ENCODE results near the gene NNMT.

NNMT gene

GRCh38 chr11:114263513-114264170, 32.6 kb upstream of the NNMT start:
- no peak for DNase-seq

GRCh38 chr11:114264381-114264780, 31.8 kb upstream of the NNMT start:
- DNase-seq = no peak

- DNase-seq = no peak
These were observed 30.9 kb upstream of the NNMT start for GRCh38 chr11:114265122-114265878.

- no peak for DNase-seq
These were observed 26.7 kb upstream of the NNMT start for GRCh38 chr11:114269498-114269897.

- no peak for DNase-seq
These were observed 25.5 kb upstream of the NNMT start for GRCh38 chr11:114270531-114271270.

GRCh38 chr11:114271316-114271715, 24.9 kb upstream of the NNMT start:
- no peak for DNase-seq

GRCh38 chr11:114272311-114272710, 23.9 kb upstream of the NNMT start:
- no peak for DNase-seq

GRCh38 chr11:114273071-114273470, 23.1 kb upstream of the NNMT start:
- DNase-seq = no peak

GRCh38 chr11:114273890-114274635, 22.1 kb upstream of the NNMT start:
- DNase-seq = no peak

- no peak for DNase-seq
These were observed 21.6 kb upstream of the NNMT start for GRCh38 chr11:114274637-114275036.

- DNase-seq = no peak
These were observed 20.9 kb upstream of the NNMT start for GRCh38 chr11:114275280-114275679.

GRCh38 chr11:114276077-114276476, 20.1 kb upstream of the NNMT start:
- DNase-seq = no peak

- DNase-seq = no peak
These were observed 18.4 kb upstream of the NNMT start for GRCh38 chr11:114277637-114278341.

GRCh38 chr11:114278342-114279065, 17.7 kb upstream of the NNMT start:
- no peak for DNase-seq

GRCh38 chr11:114279792-114280546, 16.2 kb upstream of the NNMT start:
- DNase-seq = peak; percentile 73

GRCh38 chr11:114280696-114281095, 15.5 kb upstream of the NNMT start:
- peak; percentile 88 for DNase-seq

- no peak for DNase-seq
These were observed 14.7 kb upstream of the NNMT start for GRCh38 chr11:114281388-114281956.

GRCh38 chr11:114282488-114282887, 13.7 kb upstream of the NNMT start:
- no peak for DNase-seq

GRCh38 chr11:114283422-114283821, 12.8 kb upstream of the NNMT start:
- DNase-seq = no peak

- peak; percentile 64 for DNase-seq
These were observed 12.2 kb upstream of the NNMT start for GRCh38 chr11:114284021-114284420.

- DNase-seq = no peak
These were observed 11.3 kb upstream of the NNMT start for GRCh38 chr11:114284914-114285313.
